ENCODE data around the gene PWWP2B. TPM values are rescaled to one million over a fixed set of nuclear protein-coding genes. Genes with fewer than 3 reads are reported as not detected.

Gene PWWP2B
- total and polyA plus RNA-seq, 2 of the 13 experiments (the other 11 are each of a cell fraction or from before 2014, with no cell fraction given): 2.3 to 4.7 TPM

DNA sequence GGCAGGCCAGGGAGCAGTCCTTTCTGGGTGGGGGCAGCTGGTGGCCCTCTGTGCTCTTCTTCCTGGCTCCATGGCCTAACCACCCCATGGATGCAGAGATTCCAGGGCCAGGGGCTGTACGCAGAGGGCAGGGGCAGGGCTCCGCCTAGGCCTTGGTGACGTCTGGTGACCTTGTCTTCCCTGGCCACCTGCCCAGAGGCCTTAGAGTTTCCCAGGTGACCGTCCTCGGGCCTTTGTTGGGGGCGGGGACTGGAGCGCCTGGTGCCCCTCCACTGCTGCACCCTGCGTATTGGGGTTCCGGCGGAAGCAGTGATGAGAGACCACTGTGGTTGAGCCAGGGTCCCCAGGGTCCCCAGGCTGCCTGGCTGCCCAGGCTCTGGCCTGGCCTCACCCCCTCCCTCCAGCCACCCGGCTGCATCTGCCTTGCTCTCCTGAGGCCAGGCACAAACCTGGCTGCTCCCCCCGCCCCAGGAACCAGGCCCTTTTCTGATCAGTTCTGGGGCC lies 10.3 kb downstream of the PWWP2B start (continued):
- TF ChIP-seq, protein P1, sequence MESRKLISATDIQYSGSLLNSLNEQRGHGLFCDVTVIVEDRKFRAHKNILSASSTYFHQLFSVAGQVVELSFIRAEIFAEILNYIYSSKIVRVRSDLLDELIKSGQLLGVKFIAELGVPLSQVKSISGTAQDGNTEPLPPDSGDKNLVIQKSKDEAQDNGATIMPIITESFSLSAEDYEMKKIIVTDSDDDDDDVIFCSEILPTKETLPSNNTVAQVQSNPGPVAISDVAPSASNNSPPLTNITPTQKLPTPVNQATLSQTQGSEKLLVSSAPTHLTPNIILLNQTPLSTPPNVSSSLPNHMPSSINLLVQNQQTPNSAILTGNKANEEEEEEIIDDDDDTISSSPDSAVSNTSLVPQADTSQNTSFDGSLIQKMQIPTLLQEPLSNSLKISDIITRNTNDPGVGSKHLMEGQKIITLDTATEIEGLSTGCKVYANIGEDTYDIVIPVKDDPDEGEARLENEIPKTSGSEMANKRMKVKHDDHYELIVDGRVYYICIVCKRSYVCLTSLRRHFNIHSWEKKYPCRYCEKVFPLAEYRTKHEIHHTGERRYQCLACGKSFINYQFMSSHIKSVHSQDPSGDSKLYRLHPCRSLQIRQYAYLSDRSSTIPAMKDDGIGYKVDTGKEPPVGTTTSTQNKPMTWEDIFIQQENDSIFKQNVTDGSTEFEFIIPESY (CRISPR knock-in tag; IDR thresholded peaks at IDR 0.05): peak; percentile 63; the same call in 1 of the 2 replicates
- TF ChIP-seq CBX5 (CRISPR knock-in tag; IDR thresholded peaks at IDR 0.05; ENCODE audit: borderline replicate concordance): peak; percentile 33; the same call in 1 of the 2 replicates
- TF ChIP-seq, protein P2, sequence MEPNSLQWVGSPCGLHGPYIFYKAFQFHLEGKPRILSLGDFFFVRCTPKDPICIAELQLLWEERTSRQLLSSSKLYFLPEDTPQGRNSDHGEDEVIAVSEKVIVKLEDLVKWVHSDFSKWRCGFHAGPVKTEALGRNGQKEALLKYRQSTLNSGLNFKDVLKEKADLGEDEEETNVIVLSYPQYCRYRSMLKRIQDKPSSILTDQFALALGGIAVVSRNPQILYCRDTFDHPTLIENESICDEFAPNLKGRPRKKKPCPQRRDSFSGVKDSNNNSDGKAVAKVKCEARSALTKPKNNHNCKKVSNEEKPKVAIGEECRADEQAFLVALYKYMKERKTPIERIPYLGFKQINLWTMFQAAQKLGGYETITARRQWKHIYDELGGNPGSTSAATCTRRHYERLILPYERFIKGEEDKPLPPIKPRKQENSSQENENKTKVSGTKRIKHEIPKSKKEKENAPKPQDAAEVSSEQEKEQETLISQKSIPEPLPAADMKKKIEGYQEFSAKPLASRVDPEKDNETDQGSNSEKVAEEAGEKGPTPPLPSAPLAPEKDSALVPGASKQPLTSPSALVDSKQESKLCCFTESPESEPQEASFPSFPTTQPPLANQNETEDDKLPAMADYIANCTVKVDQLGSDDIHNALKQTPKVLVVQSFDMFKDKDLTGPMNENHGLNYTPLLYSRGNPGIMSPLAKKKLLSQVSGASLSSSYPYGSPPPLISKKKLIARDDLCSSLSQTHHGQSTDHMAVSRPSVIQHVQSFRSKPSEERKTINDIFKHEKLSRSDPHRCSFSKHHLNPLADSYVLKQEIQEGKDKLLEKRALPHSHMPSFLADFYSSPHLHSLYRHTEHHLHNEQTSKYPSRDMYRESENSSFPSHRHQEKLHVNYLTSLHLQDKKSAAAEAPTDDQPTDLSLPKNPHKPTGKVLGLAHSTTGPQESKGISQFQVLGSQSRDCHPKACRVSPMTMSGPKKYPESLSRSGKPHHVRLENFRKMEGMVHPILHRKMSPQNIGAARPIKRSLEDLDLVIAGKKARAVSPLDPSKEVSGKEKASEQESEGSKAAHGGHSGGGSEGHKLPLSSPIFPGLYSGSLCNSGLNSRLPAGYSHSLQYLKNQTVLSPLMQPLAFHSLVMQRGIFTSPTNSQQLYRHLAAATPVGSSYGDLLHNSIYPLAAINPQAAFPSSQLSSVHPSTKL (CRISPR knock-in tag; IDR thresholded peaks at IDR 0.05): 0 out of 2 replicates have a peak, but pooled peaks have one; percentile 19
- 0 out of 2 replicates have a peak, but pooled peaks have one; percentile 2 for TF ChIP-seq KDM5B (CRISPR knock-in tag; IDR thresholded peaks at IDR 0.05; ENCODE audit: borderline replicate concordance)
- 0 out of 2 replicates have a peak, but pooled peaks have one; percentile 21 for TF ChIP-seq ELF1 (CRISPR knock-in tag; IDR thresholded peaks at IDR 0.05)
- no peak for TF ChIP-seq MBNL3 (CRISPR knock-in tag; conservative IDR thresholded peaks at IDR 0.05)
- 0 out of 2 replicates have a peak, but pooled peaks have one; percentile 13 for TF ChIP-seq RXRA (CRISPR knock-in tag; IDR thresholded peaks at IDR 0.05)
- no peak for TF ChIP-seq ESRRA (CRISPR knock-in tag; IDR thresholded peaks at IDR 0.05; ENCODE audit: low read depth)
- TF ChIP-seq, protein P3, sequence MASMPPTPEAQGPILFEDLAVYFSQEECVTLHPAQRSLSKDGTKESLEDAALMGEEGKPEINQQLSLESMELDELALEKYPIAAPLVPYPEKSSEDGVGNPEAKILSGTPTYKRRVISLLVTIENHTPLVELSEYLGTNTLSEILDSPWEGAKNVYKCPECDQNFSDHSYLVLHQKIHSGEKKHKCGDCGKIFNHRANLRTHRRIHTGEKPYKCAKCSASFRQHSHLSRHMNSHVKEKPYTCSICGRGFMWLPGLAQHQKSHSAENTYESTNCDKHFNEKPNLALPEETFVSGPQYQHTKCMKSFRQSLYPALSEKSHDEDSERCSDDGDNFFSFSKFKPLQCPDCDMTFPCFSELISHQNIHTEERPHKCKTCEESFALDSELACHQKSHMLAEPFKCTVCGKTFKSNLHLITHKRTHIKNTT (CRISPR knock-in tag; IDR thresholded peaks at IDR 0.05): no peak
- no peak for TF ChIP-seq CBX1 (IDR thresholded peaks at IDR 0.05; ENCODE audit: low read depth)
- 0 out of 2 replicates have a peak, but pooled peaks have one; percentile 24 for TF ChIP-seq CREB1 (IDR thresholded peaks at IDR 0.05)
- TF ChIP-seq CREB1 (CRISPR knock-in tag; IDR thresholded peaks at IDR 0.05): no peak
- TF ChIP-seq RAD21 (CRISPR knock-in tag; IDR thresholded peaks at IDR 0.05): no peak
- peak; percentile 50 for TF ChIP-seq ZFX (CRISPR knock-in tag; IDR thresholded peaks at IDR 0.05; ENCODE audit: low read depth)
- TF ChIP-seq SP5 (CRISPR knock-in tag; IDR thresholded peaks at IDR 0.05; ENCODE audit: borderline replicate concordance, low read depth): 0 out of 2 replicates have a peak, but pooled peaks have one; percentile 17
- peak; percentile 45 for TF ChIP-seq AGO1 (IDR thresholded peaks at IDR 0.05; ENCODE audit: low read depth, low read length, poor library complexity, severe bottlenecking)
- TF ChIP-seq RARA (CRISPR knock-in tag; IDR thresholded peaks at IDR 0.05): 0 out of 2 replicates have a peak, but pooled peaks have one; percentile 23
- TF ChIP-seq HOXA3 (CRISPR knock-in tag; IDR thresholded peaks at IDR 0.05): peak; percentile 53
- peak; percentile 60 for TF ChIP-seq ZC3H13 (CRISPR knock-in tag; IDR thresholded peaks at IDR 0.05)
- TF ChIP-seq ARHGAP35 (CRISPR knock-in tag; IDR thresholded peaks at IDR 0.05; ENCODE audit: borderline replicate concordance): no peak
- 0 out of 2 replicates have a peak, but pooled peaks have one; percentile 5 for TF ChIP-seq SALL1 (CRISPR knock-in tag; IDR thresholded peaks at IDR 0.05)
- peak; percentile 10 for TF ChIP-seq TEAD3 (CRISPR knock-in tag; optimal IDR thresholded peaks at IDR 0.05; ENCODE audit: borderline replicate concordance)
- TF ChIP-seq ZNF547 (CRISPR knock-in tag; IDR thresholded peaks at IDR 0.05): no peak
